GM18526 (cell line): Measurements from ENCODE around the gene RASL10B.

ENCODE experiments used
- POLR2A ChIP-seq: IDR thresholded peaks from 3 replicates; pipeline ENCODE4 v1.6.1; 2011; ENCODE audit not compliant: insufficient read length; ENCODE audit errors: extremely low read depth

RASL10B gene, protein sequence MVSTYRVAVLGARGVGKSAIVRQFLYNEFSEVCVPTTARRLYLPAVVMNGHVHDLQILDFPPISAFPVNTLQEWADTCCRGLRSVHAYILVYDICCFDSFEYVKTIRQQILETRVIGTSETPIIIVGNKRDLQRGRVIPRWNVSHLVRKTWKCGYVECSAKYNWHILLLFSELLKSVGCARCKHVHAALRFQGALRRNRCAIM

DNA sequence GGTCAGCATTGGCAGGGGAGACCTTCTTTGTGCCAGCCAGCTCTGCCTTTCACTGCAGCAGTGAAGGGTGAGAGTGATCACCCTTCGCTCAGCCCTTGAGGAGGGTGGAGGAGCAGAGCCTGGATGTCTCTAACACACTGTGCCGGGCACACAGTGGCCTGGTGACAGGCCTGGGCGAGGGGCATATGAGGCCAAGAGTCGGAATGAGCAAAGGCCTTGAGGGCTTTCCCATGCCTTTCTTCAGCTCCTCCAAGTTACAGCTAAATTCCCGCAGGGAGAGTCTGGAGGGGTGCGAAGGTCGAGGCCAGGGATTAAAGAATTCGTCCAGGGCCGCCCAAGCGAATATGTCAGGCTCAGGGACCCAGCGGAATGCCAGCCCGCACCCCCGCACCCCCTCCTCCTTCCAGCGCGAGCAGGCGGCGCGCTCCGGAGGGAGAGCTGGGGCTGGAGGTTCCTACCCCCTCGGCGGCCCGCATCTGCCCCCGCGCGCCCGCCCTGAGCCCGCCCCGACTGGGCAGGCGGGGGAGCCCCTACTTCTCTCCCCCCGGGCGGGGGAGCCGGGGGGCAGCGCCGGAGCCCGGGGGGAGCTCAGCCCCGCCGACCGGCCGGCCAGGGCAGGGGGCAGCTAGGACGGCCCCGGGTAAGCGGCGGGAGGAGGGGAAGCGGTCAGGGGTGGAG is at the start of gene RASL10B:
RASL10B (plus strand) TSS at position 401 of the 678 bp plus-strand sequence. CDS start 3,546 bp downstream, outside the sequence.
- TF ChIP-seq POLR2A, result no peak

DNA sequence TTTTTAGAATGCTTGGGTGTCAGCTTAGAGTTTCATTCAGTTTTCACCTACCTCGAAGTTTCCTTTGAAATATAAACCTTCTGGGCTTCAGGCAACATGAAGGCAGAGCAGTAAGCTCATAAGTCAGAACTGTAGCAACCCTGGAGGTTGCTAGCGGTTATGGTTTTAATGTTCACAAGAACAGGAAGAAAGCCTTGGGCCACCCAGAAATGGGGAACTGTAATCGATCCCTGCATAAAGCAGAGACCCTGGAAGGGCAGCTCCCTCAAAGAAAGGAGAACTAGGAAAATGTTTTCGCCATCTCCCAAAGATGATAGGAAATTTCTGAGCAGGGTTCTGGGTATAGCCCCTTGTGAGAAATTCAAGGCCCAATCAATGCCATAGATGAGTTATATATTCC is 47.8 kb upstream of the RASL10B start:
- TF ChIP-seq POLR2A, result no peak

DNA sequence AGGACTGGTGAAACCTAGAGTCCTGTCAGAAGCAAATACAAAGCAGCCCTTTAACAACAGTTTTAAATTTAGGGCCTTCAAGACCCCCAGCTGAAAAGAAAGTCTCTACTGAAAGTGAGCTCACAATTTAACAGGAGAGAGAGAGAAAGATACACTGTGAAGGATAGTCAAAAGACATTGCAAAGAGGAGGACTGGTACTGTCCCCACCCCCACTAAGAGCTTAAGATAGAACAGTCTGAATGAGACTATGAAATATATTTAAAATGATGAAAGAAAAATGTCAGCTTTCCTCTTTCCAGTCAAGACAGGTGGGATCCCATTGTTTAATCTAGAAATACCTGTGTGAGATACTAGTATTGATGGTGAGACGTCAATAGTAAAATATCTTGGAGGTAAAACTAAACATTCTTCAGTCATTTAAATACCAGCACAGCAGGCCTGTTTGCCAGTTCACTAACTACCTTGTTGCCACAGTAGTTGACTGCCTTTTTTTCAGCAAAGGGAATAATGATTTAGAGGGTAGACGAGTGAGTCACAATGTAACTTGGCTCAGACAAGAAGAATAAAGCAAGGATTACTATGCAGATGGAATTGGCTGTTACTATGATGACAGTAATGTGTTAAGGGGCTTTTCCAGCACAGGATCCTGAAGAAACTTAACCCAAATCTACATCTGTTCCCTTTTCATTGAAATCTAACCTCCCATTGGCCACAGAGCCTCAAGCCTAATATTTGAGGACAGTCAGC is 47.2 kb upstream of the RASL10B start:
- no peak for TF ChIP-seq POLR2A

DNA sequence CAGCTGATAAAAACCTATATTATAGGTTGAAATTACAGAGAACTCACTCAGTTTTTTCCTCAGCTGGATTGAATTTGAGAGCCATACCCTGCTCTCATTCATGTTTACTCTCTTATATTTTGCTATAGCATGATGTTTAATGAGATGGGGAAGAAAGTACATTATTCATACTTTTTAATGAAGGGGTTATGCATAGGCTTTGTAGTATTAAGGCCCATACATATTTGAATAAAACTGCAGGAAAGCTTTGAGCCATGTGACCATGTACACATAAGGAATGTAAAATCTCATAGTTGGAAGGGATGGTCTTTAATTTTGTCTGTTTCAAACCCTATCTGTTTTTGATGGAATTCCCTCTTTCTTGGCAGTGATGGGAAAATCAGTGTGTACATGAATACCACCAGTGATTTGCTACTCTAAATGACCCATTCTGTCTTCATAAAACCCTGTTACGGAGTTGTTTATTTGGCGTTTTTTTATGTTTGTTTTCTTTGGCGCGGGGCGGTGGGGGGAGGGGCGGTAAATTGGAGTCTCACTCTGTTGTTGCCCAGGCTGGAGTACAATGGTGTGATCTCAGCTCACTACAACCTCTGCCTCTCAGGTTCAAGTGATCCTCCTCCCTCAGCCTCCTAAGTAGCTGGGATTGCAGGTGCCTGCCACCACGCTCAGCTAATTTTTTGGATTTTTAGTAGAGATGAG is 38.8 kb upstream of the RASL10B start:
- TF ChIP-seq POLR2A, result no peak

DNA sequence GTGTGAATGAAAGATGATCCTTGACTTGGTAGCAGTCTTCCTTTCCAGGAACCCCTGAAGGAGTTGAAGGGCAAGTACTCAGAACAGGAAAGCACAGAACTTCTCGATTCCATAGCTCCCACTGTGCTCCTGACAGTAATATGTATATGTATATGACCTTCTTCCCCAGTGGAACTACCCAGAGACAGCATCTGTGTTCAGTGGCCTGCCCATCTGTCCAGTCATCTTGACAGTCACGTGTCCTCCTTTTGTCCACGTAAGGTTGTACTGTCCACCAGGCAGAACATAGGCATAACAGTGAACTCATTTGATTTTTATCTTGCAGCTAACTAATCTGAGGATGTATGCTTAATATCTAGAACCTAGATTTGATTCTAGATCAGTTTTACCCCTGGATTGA is 37.8 kb upstream of the RASL10B start:
- TF ChIP-seq POLR2A, result no peak

DNA sequence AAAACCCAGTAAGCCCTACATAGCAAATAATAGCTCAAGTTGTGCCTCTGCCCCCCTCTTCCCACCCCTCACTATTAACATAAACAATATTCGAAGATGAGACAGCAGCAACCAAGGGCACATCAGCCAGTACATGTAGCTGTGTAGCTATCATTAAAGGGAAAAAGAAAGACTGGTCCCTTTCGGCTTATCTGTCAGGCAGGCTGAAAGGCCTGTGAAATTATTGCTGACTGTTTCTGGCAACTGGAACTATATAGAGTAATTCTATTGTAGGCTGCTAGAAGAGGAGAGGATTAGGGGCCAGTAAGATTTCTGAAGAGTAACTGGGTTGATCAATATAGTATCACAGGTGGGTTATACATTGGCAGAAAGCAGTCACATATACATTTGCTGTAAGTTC is 36.5 kb upstream of the RASL10B start:
- no peak for TF ChIP-seq POLR2A

DNA sequence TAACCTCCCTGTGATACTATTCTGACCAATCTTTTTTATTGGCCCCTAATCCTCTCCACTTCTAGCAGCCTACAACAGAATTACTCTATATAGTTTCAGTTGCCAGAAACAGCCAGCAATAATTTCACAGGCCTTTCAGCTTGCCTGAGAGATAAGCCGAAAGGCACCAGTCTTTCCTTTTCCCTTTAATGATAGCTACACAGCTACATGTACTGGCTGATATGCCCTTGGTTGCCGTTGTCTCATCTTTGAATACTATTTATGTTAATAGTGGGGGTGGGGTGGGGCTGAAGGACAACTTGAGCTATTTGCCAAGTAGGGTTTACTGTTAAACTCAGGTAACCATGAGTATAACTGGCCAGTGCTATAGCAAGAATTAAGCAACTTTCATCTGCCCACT is 35.8 kb upstream of the RASL10B start:
- TF ChIP-seq POLR2A, result no peak

DNA sequence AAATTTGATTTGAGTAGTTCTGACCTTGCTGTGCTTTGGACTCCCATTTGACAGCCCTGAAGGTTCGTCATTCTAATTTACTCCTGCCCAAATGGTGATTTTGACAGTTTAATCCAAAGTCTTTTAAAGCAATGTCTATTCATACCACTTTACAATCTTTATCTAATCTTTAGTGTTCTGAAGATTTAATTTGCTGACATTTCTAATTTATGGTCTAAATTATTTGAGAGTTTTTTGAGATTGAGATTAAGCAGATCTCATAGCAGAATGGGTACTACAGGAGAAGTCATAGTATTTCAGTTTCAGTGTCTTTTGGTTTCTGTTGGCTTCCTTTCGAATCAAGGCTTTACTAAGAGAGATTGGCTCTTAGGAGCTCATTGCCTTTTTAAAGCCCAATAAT is 32.6 kb upstream of the RASL10B start:
- no peak for TF ChIP-seq POLR2A

DNA sequence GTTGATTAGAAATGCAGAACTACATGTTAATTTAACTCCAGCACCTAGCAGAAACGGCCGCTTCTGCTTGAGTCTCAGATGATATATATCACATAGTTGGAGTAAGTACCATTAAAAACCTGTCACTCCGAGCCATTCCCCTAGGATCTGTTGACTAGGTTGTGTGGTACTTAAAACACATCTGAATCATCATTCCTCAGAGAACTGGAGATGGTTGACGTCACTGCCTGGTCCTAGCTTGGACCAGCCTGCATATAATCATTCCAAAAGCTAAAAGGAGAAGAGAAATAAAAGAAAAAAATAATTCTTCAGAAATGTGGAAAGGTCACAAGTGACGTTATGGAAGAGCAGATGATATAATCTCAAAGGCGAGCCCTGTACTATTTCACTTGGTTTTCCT is 31.3 kb upstream of the RASL10B start:
- no peak for TF ChIP-seq POLR2A

DNA sequence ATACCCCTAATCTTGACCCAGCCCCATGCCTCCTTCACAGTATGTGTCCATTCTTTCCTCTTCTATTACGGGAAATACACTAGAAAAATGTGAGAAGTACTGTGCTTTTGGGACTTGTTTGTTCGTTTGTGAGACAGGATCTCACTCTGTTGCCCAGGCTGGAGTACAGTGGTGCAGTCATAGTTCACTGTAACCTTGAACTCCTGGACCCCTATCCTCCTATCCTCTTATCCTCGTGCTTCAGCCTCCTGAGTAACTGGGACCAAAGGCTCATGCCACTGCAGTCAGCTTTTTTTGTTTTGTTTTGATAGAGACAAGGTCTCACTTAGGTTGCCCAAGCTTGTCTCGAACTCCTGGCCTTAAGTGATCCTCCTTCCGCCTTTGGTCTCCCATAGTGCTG is 29.9 kb upstream of the RASL10B start:
- TF ChIP-seq POLR2A, result no peak

DNA sequence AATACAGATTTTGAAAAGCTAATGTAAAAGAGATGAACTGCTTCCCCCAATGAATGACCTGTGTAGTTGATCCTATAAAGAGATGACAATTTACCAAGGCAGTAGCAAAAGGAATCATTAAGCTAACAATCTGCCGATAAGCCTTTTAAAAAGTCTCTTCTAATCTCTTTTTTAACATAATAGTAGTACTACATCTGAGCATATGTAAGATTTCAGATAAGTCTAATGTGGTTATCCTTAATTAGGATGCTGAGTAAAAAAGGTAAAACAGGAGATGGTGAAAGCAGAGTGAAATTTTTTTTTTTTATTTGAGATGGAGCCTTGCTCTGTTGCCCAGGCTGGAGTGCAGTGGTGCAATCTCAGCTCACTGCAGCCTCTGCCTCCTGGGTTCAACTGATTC is 26.2 kb upstream of the RASL10B start:
- TF ChIP-seq POLR2A, result no peak

DNA sequence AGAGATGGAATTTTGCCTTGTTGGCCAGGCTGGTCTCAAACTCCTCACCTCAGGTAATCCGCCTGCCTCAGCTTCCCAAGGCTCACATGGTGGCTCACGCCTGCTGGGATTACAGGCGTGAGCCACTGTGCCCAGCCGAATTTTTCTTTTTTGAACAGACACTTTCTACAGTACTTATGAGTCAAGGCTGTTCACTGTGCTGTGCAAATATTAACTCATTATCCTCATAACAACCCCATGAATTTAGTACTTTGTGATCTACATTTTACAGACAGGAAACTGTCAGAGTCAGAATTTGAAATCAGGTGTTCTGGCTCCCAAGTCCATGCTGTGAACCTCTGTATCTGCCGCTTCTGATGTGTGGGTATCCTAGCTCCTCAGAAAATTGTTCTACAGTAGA is 25.7 kb upstream of the RASL10B start:
- TF ChIP-seq POLR2A, result no peak

DNA sequence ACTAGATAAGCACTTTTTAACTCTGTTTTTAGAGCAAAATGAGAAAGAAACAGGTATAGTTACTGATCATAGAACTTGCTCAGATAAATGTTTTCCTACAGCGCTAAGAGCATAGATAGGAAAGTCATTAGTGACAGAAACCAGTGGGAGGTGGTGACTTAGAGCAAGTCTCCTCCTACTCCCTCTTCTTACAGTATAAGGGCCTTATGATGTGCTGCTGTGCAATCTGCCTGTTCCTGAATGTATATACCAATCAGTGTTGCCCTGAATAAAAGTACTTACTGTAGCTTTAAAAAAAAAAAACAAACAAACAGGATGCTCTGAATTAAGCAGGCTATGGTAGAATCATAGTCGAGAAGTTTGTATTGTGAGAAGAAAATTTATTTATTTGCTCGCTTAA is 23.3 kb upstream of the RASL10B start:
- no peak for TF ChIP-seq POLR2A

DNA sequence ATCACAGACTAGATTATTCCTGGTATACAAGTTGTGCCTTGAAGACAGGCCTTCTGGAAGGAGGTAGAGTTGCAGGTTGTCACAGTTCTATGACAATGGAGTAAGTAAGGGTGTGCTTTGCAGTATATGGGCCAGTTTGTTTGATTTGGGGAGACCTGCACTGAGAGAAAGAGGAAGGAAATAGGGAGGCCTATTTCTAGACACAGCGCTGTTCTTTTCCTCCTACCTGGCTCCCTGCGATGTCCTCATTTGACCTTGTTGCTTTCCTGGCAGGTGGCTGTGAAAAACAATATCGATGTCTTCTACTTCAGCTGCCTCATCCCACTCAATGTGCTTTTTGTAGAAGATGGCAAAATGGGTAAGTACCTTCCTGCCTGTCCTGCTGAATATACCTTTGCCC is 22.5 kb upstream of the RASL10B start:
- no peak for TF ChIP-seq POLR2A

DNA sequence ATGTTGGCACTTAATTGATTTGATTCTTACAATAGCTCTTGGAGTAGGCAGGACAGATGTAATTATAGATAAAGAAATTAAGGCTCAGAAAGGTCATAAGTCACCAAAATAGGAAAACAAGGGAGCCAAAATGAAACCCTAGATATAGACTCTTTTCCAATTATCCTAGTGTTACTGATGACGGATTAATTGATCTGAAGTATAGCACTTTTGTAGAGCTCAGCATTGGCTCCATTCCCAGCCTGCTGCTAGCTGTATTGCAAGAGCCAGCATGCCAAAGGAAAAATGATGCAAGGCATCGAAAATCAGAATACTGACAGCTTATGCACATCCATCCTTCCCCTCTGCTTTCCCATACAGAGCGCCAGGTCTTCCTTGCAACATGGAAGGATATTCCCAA is 21.6 kb upstream of the RASL10B start:
- no peak for TF ChIP-seq POLR2A

DNA sequence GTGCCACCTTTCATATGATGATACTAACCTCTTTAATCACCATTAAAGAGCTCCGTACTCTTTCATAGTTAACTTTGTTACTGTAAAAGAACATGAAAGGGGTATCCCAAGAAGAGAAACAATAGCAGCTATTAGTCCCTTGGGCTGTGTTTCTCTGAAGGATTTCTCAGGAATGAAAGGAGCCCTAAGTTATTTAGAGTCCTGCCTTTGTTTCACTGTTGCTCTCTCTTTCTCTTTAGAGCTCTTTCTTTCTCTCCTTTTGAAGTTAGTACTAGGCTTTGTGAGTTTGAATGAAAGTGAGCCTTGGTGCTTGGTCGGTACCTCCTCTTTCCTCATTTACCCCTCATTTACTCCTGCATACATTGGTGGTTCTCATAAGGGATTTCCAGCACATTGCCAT is 20.5 kb upstream of the RASL10B start:
- TF ChIP-seq POLR2A, result no peak
